GM19043 (cell line): Measurements from ENCODE around the gene OSBPL5.

Source experiments
- ATAC-seq: cut with Tn5 transposase; IDR thresholded peaks from one replicate; pipeline ENCODE4 v1.9.1; 2021; ENCODE audit warnings: low read depth; ENCODE audit not compliant: unreplicated experiment

OSBPL5 gene

GRCh38 chr11:3105791-3106735 lies 59.0 kb downstream of the OSBPL5 start:
- no peak for ATAC-seq

- ATAC-seq: no peak
Observed at GRCh38 chr11:3104961-3105790, 59.9 kb downstream of the OSBPL5 start.

- no peak for ATAC-seq
Observed at GRCh38 chr11:3104051-3104714, 60.9 kb downstream of the OSBPL5 start.

- no peak for ATAC-seq
Observed at GRCh38 chr11:3103076-3103475, 62.0 kb downstream of the OSBPL5 start.

- no peak for ATAC-seq
Observed at GRCh38 chr11:3102641-3102921, 62.5 kb downstream of the OSBPL5 start.

GRCh38 chr11:3101921-3102640 lies 63.0 kb downstream of the OSBPL5 start:
- ATAC-seq: no peak

- ATAC-seq: no peak
Observed at GRCh38 chr11:3099178-3099577, 65.9 kb downstream of the OSBPL5 start.

GRCh38 chr11:3096909-3097530 lies 68.1 kb downstream of the OSBPL5 start:
- ATAC-seq: no peak

- no peak for ATAC-seq
Observed at GRCh38 chr11:3095712-3096361, 69.3 kb downstream of the OSBPL5 start.

- ATAC-seq: no peak
Observed at GRCh38 chr11:3094223-3094824, 70.8 kb downstream of the OSBPL5 start.

- no peak for ATAC-seq
Observed at GRCh38 chr11:3093281-3094191, 71.6 kb downstream of the OSBPL5 start.

- no peak for ATAC-seq
Observed at GRCh38 chr11:3092603-3093141, 72.4 kb downstream of the OSBPL5 start.

- no peak for ATAC-seq
Observed at GRCh38 chr11:3091846-3092602, 73.1 kb downstream of the OSBPL5 start.

- no peak for ATAC-seq
Observed at GRCh38 chr11:3091081-3091845, 73.8 kb downstream of the OSBPL5 start.

GRCh38 chr11:3090096-3090901 lies 74.8 kb downstream of the OSBPL5 start:
- no peak for ATAC-seq
